GM15510 (cell line): Measurements from ENCODE around the gene MPI.

Source experiments
- POLR2A ChIP-seq: IDR thresholded peaks from 3 replicates; pipeline ENCODE4 v1.6.1; 2011; ENCODE audit warnings: borderline replicate concordance; ENCODE audit not compliant: insufficient read length; ENCODE audit errors: extremely low read depth

The MPI gene

DNA sequence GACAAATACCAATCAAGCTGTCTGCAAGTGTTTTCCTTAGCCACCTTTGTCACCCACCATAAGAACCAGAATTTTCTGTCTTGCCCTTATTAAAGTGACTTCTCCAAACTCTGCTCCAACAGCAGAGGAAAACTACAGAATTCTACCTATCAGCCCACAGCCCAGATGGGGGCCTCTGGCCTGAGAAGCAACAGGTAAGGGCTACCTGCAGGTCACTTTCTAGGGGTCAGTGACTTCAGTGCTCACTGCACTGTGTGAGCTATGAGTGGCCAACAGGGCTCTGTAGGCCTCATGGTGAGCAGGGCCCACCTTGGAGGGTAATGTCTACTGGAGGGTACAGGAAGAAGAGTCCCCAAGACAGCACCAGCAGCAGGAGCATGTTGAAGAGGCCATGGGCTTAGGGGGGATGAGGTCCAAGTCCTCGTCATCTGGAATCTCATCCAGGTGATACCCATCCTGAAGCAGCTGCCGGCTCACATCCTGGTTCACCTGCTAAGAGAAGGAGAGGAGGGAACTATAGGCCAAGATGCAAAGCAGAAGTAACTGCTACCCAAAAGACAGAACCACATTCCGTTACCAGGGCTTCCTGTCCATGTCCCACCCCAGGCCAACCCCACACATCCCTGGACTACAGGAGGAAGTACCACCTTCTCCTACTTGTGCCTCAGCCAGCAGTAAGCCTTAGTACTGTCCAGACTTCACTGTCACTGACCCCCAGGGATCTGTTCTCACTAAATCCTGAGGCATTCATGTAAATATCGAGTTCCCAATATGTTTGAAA is 12.6 kb downstream of the MPI start:
- no peak for TF ChIP-seq POLR2A

- no peak for TF ChIP-seq POLR2A
Observed at GRCh38 chr15:74903676-74904075, 13.8 kb downstream of the MPI start.

- TF ChIP-seq POLR2A = no peak
Observed at GRCh38 chr15:74904190-74904805, 14.5 kb downstream of the MPI start.

DNA sequence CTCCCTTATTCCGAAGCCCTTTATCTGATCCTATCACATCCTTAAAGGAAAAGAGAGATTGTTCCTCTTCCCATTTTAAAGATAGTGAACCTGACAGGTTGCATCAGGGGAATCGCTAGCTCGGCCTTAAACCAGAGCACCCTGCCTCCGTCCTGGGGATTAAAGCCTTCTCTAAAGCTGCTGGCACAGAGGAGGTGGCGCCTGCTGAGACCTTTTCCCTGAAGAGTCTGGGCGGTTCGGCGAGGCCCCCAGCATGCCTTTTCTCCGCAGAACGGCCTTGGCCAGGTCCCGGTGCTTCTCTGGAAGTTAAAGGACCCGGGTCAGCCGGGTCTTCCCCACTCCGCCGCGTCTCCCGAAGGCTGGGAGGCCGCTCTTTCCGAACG is 16.2 kb downstream of the MPI start:
- no peak for TF ChIP-seq POLR2A

GRCh38 chr15:74906450-74907162 is 16.8 kb downstream of the MPI start, which contains the start of gene FAM219B:
FAM219B (minus strand) TSS chr15:74906851; CDS start chr15:74906800, 51 bp downstream.
- TF ChIP-seq POLR2A = peak; percentile 95

- no peak for TF ChIP-seq POLR2A
Observed at GRCh38 chr15:74907163-74907870, 17.5 kb downstream of the MPI start.

GRCh38 chr15:74908635-74909034 is 18.8 kb downstream of the MPI start:
- TF ChIP-seq POLR2A = no peak

- no peak for TF ChIP-seq POLR2A
Observed at GRCh38 chr15:74913041-74913440, 23.2 kb downstream of the MPI start.

- TF ChIP-seq POLR2A = no peak
Observed at GRCh38 chr15:74917676-74918075, 27.8 kb downstream of the MPI start.

DNA sequence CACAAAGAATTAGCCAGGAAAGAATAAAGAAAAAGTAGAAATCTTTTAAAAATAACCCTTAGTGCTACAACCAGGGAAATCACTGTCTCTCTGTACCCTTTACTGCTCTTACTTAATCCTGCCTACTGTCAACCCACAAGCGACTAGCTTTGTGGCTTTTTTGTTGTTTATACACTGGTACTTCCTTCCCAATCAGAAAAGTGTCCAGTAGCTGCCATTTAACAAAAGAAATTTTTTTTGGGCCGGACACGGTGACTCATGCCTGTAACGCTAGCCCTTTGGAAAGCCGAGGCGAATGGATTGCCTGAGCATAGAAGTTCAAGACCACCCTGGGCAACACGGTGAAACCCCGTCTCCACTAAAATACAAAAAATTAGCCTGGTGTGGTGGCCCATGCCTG is 30.6 kb downstream of the MPI start:
- no peak for TF ChIP-seq POLR2A

- TF ChIP-seq POLR2A = no peak
Observed at GRCh38 chr15:74924525-74924924, 34.7 kb downstream of the MPI start.

DNA sequence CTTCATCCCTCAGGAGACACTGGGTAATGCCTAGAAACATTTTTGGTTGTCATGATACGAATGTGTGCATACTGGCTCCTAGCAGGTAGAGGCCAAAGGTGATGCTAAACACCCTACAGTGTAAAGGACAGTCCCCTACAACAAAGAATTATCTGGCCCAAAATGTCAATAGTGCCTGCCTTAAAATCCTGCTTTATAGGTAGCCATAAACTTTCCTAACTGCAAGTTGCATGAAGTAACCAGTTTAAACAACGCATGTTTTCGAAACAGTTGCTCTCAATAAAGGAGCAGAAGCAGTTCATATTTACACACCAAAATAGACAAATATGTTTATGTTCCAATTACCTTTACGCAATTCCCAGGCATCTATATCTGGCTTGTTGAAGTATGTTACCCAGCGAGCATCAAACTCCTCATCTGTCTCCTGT is 38.9 kb downstream of the MPI start:
- no peak for TF ChIP-seq POLR2A

GRCh38 chr15:74933573-74933972 is 43.7 kb downstream of the MPI start:
- no peak for TF ChIP-seq POLR2A

GRCh38 chr15:74937272-74937589 is 47.4 kb downstream of the MPI start:
- no peak for TF ChIP-seq POLR2A
